Neuronal stem cell (in vitro differentiated cells): ENCODE data around the gene PBX4.
A peak's percentile ranks its signal among the peaks of the same experiment; 100 is the strongest.

Experiments used
- DNase-seq: peaks from one replicate; pipeline ENCODE4 v3.0.0-alpha.2; 2013; ENCODE audit warnings: low spot score
- H2AFZ ChIP-seq: one replicate; pipeline ENCODE4 v1.6.1; 2013; ENCODE audit warnings: mild to moderate bottlenecking, low read length, inconsistent platforms
- H2AK5ac ChIP-seq: 2 replicates; pipeline ENCODE4 v1.6.1; 2013; ENCODE audit warnings: low read depth, mild to moderate bottlenecking, inconsistent platforms, low read length, moderate library complexity, mixed read lengths
- H2BK120ac ChIP-seq: 2 replicates; pipeline ENCODE4 v1.6.1; 2013; ENCODE audit warnings: low read depth, mild to moderate bottlenecking, inconsistent platforms, low read length, moderate library complexity, mixed read lengths
- H2BK12ac ChIP-seq: one replicate; pipeline ENCODE4 v1.6.1; 2013; ENCODE audit warnings: low read length, inconsistent platforms
- H2BK15ac ChIP-seq: 2 replicates; pipeline ENCODE4 v1.6.1; 2013; ENCODE audit warnings: mild to moderate bottlenecking, low read length, inconsistent platforms, mixed read lengths
- H2BK5ac ChIP-seq: one replicate; pipeline ENCODE4 v1.6.1; 2013; ENCODE audit warnings: inconsistent platforms, mild to moderate bottlenecking, low read length, moderate library complexity
- H3K14ac ChIP-seq: one replicate; pipeline ENCODE4 v1.6.1; 2013; ENCODE audit warnings: low read length, inconsistent platforms
- H3K18ac ChIP-seq: 2 replicates; pipeline ENCODE4 v1.6.1; 2013; ENCODE audit warnings: low read length, inconsistent platforms
- H3K23ac ChIP-seq: 2 replicates; pipeline ENCODE4 v1.6.1; 2013; ENCODE audit warnings: low read depth, mild to moderate bottlenecking, mixed read lengths, low read length, inconsistent platforms; ENCODE audit not compliant: poor library complexity
- H3K27ac ChIP-seq: replicated peaks from 3 replicates; pipeline ENCODE4 v1.5.1; 2013; ENCODE audit warnings: low read length, inconsistent platforms
- H3K27me3 ChIP-seq, 3 experiments: 2 replicates each; pipeline ENCODE4 v1.6.1; 2013; ENCODE audit warnings: low read length in 3 of 3, mild to moderate bottlenecking in 2 of 3, inconsistent platforms in 1 of 3, low read depth in 1 of 3, mixed read lengths in 1 of 3, moderate library complexity in 1 of 3; ENCODE audit not compliant: control insufficient read depth in 3 of 3, insufficient read depth in 3 of 3
- H3K36me3 ChIP-seq, 2 donors: replicated peaks in 1 of 2; 2 replicates each; pipeline ENCODE4 v1.6.1; 2013; ENCODE audit warnings: low read length in 2 of 2; ENCODE audit not compliant: control insufficient read depth in 2 of 2, insufficient read depth in 2 of 2
- H3K4ac ChIP-seq: 2 replicates; pipeline ENCODE4 v1.6.1; 2013; ENCODE audit warnings: inconsistent platforms, mild to moderate bottlenecking, low read length, moderate library complexity
- H3K4me1 ChIP-seq, 2 donors: 1 replicate in 1 of 2; 2 replicates in 1 of 2; pipeline ENCODE4 v1.6.1; 2013; ENCODE audit warnings: low read length in 2 of 2, low read depth in 1 of 2; ENCODE audit not compliant: control insufficient read depth in 2 of 2, insufficient read depth in 1 of 2
- H3K4me2 ChIP-seq: one replicate; pipeline ENCODE4 v1.6.1; 2013; ENCODE audit warnings: mild to moderate bottlenecking, low read length, inconsistent platforms; ENCODE audit not compliant: insufficient read depth, poor library complexity, severe bottlenecking
- H3K4me3 ChIP-seq, 2 donors: 2 replicates each; pipeline ENCODE4 v1.5.1; 2013; ENCODE audit warnings: low read length in 2 of 2, mild to moderate bottlenecking in 2 of 2, inconsistent platforms in 1 of 2, moderate library complexity in 1 of 2
- H3K79me1 ChIP-seq: one replicate; pipeline ENCODE4 v1.6.1; 2013; ENCODE audit warnings: low read depth, mild to moderate bottlenecking, inconsistent platforms, low read length, moderate library complexity
- H3K9ac ChIP-seq: one replicate; pipeline ENCODE4 v1.6.1; 2013; ENCODE audit warnings: mild to moderate bottlenecking, low read depth, low read length, inconsistent platforms; ENCODE audit not compliant: poor library complexity
- H3K9me3 ChIP-seq, 2 donors: replicated peaks in 1 of 2; 2 replicates each; pipeline versions ENCODE3 to v1.6.1; 2013; ENCODE audit warnings: low read length in 2 of 2, mild to moderate bottlenecking in 2 of 2, inconsistent platforms in 1 of 2, low read depth in 1 of 2, mixed read lengths in 1 of 2, moderate library complexity in 1 of 2; ENCODE audit not compliant: control insufficient read depth in 2 of 2, insufficient read depth in 1 of 2
- H4K8ac ChIP-seq: one replicate; pipeline ENCODE4 v1.6.1; 2013; ENCODE audit warnings: low read depth, mild to moderate bottlenecking, inconsistent platforms, low read length, moderate library complexity
- H4K91ac ChIP-seq: one replicate; pipeline ENCODE4 v1.6.1; 2013; ENCODE audit warnings: low read length, low read depth, mild to moderate bottlenecking, inconsistent platforms; ENCODE audit not compliant: poor library complexity
- WGBS, 2 donors: extraction: QIAGEN DNeasy Blood & Tissue Kit; methylation state at CpG; one replicate each; pipeline ENCODE4 v1.1.7; 2013; ENCODE audit warnings: missing lambda C conversion rate in 2 of 2, mixed read lengths in 1 of 2; ENCODE audit not compliant: insufficient read length in 2 of 2, insufficient replicate concordance in 1 of 2; ENCODE audit errors: extremely low coverage in 2 of 2; 5-methylcytosine and 5-hydroxymethylcytosine counted together

PBX4 gene

DNA sequence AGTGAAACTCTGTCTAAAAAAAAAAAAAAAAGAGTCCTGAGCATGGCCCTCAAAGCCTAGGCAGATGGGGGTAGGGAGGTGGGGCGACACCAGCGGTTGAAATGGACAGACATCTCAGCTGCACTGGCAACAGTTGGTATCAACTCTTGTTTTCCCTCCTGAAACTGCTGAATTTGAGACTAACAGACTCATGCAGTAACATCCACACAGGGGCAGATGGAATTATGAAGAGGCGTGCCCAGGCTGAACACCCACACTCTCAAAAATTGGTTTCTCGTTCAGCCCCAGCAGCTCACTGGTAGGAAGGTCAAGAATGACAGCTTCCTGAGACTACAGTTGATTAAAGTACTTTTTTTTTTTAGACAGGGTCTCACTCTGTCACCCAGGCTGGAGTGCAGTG, 24.1 kb downstream of the PBX4 start:
- no peak overlapping the region for H4K91ac ChIP-seq
- H3K27ac ChIP-seq = no peak overlapping the region
- H3K79me1 ChIP-seq = no peaks in the 10 kb centered on the region
- no peaks in the 10 kb centered on the region for H3K9me3 ChIP-seq
- DNase-seq = no peak
- H3K23ac ChIP-seq = no peak overlapping the region
- H3K14ac ChIP-seq = no peak overlapping the region
- H2AK5ac ChIP-seq = no peak overlapping the region
- H2BK12ac ChIP-seq = no peak overlapping the region
- H3K27me3 ChIP-seq = no peaks in the 10 kb centered on the region
- H3K4ac ChIP-seq = no peak overlapping the region
- H2BK5ac ChIP-seq = no peak overlapping the region
- H3K4me2 ChIP-seq = no peak overlapping the region
- peaks cover 6% of the 10 kb centered on the region in 2 donors for H3K4me1 ChIP-seq
- no peak overlapping the region for H2AFZ ChIP-seq
- no peak overlapping the region for H2BK15ac ChIP-seq
- no peak overlapping the region for H2BK120ac ChIP-seq
- H3K9ac ChIP-seq = no peak overlapping the region
- no peak overlapping the region for H4K8ac ChIP-seq
- H3K4me3 ChIP-seq = no peak overlapping the region
- peaks cover 3 to 11% of the 10 kb centered on the region in 2 donors for H3K36me3 ChIP-seq
- H3K18ac ChIP-seq = no peak overlapping the region
- WGBS, 2 donors = no CpG with 5 or more reads among the region's 4 CpGs

DNA sequence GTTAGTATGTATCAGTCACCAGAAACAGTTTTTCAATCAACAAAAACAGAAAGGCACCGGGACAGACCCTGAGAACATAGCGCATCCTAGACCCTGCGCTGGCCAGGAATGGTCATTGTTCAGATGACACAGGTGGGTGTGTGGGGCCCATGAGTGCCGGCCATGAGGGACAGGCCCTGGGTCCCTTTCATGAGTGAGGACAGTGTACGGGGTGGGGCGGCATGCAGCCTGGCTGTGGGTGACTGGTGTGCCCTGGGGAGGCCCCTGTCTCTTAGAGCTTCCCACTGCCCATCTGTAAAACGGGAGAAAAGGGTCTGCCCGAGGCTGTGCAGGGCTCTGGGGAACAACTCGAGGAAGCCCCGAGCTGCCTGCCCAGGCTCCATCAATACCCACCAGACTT, 25.8 kb downstream of the PBX4 start:
- Histone ChIP-seq H3K18ac (no peak overlapping the region), H3K27ac (no peak overlapping the region), H3K4ac (no peak overlapping the region), H2AK5ac (no peak overlapping the region), H2BK5ac (no peak overlapping the region), H3K9ac (no peak overlapping the region), H3K4me3 (no peak overlapping the region), H2BK120ac (no peak overlapping the region), H3K9me3 (no peaks in the 10 kb centered on the region), H2AFZ (no peak overlapping the region), H3K79me1 (no peaks in the 10 kb centered on the region), H2BK12ac (no peak overlapping the region), H4K8ac (no peak overlapping the region), H4K91ac (no peak overlapping the region), H3K23ac (no peak overlapping the region), H2BK15ac (no peak overlapping the region), H3K14ac (no peak overlapping the region), H3K4me1 (peaks cover 6% of the 10 kb centered on the region in 2 donors), H3K27me3 (no peaks in the 10 kb centered on the region), H3K36me3 (peaks cover under 1 to 8% of the 10 kb centered on the region in 2 donors), H3K4me2 (no peak overlapping the region)
- DNase-seq = no peak
- WGBS, 2 donors = no CpG with 5 or more reads among the region's 10 CpGs

DNA sequence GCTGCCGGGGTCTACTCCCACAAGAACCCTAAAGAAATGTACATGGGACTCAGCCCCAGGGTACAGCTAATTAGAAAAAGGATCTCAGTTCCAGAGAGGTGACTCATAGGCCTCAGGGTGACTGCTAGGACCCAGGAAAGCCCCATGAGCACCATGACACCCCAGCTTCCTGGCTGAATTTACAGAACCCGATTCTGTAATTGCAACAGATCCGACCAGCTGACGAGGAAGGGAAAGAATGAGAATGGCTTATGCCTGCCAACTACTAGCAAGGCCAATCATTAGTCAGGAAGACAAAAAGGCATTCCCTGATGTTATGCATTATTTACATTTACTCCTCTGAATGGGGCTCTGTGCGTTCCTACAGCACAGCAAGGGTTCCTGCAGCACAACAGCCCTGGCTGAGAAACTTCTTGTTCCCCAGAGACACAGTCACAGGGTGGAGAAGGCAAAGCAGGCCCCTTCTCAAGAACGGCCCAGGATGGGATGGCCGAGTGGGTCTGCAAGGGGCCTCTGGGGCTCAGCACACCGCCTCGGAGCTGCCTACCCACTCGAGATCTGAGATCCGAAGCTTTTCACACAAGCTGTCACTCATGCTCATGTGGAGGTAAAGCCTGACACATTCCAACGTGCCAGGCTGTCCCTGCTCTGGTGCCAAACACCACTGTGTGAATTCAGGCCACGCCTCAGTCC, 27.2 kb downstream of the PBX4 start:
- no peak overlapping the region for H2BK12ac ChIP-seq
- H3K18ac ChIP-seq = peak overlapping the region; percentile 12
- H3K23ac ChIP-seq = no peak overlapping the region
- H3K4me2 ChIP-seq = no peak overlapping the region
- H3K14ac ChIP-seq = no peak overlapping the region
- no peak overlapping the region for H4K8ac ChIP-seq
- H3K79me1 ChIP-seq = no peaks in the 10 kb centered on the region
- no CpG with 5 or more reads among the region's 13 CpGs for WGBS, 2 donors
- no peak overlapping the region for H2BK120ac ChIP-seq
- H4K91ac ChIP-seq = no peak overlapping the region
- no peak overlapping the region for H3K27ac ChIP-seq
- H3K4me3 ChIP-seq = no peak overlapping the region
- peaks cover 0 to 6% of the 10 kb centered on the region in 2 donors for H3K36me3 ChIP-seq
- H3K4ac ChIP-seq = no peak overlapping the region
- no peak for DNase-seq
- H3K27me3 ChIP-seq = no peaks in the 10 kb centered on the region
- H2BK5ac ChIP-seq = no peak overlapping the region
- H2BK15ac ChIP-seq = no peak overlapping the region
- no peak overlapping the region for H2AK5ac ChIP-seq
- peaks cover 6% of the 10 kb centered on the region in 2 donors for H3K4me1 ChIP-seq
- no peak overlapping the region for H2AFZ ChIP-seq
- peak overlapping the region; percentile 17 for H3K9ac ChIP-seq
- no peaks in the 10 kb centered on the region for H3K9me3 ChIP-seq

DNA sequence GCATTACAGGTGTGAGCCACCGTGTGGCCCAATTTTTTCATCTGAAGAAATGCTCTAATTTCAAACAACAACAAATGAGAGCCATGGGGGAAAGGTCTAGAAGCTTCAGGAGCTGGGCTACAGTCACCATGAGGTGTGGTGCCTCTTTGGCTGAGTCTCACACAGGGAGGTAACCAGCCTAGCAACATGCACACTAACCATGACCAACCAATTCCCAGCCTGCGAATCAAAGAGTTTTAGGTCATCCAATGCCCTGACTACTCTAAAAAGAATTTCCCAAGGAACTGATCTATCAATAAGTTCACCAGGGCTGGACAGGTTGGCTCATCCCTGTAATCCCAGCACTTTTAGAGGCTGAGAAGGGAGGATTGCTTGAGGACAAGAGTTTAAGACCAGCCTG, 29.9 kb downstream of the PBX4 start:
- DNase-seq = no peak
- H2BK15ac ChIP-seq = no peak overlapping the region

More for the DNA sequence above, 29.9 kb downstream of the PBX4 start:
- WGBS, 2 donors = no CpG with 5 or more reads among the region's 2 CpGs
- no peak overlapping the region for H3K23ac ChIP-seq
- no peak overlapping the region for H4K8ac ChIP-seq
- H3K9ac ChIP-seq = no peak overlapping the region
- no peak overlapping the region for H4K91ac ChIP-seq
- peaks cover 6% of the 10 kb centered on the region in 2 donors for H3K4me1 ChIP-seq
- no peaks in the 10 kb centered on the region for H3K79me1 ChIP-seq
- H2AFZ ChIP-seq = no peak overlapping the region
- no peaks in the 10 kb centered on the region for H3K27me3 ChIP-seq
- no peak overlapping the region for H3K14ac ChIP-seq
- peaks cover 0 to 6% of the 10 kb centered on the region in 2 donors for H3K36me3 ChIP-seq
- H3K4ac ChIP-seq = no peak overlapping the region
- no peak overlapping the region for H3K4me3 ChIP-seq
- no peak overlapping the region for H3K27ac ChIP-seq
- H2BK120ac ChIP-seq = no peak overlapping the region
- H3K18ac ChIP-seq = no peak overlapping the region
- H3K4me2 ChIP-seq = no peak overlapping the region
- H3K9me3 ChIP-seq = no peaks in the 10 kb centered on the region
- no peak overlapping the region for H2AK5ac ChIP-seq
- no peak overlapping the region for H2BK5ac ChIP-seq
- H2BK12ac ChIP-seq = no peak overlapping the region
